HG03175 (cell line): ENCODE results near the gene HCAR1.
"Not testable (repeated sequence)": the region's sequence is repeated elsewhere in the genome, so short reads cannot be mapped to it uniquely, and the experiment has no call there.

ENCODE experiments used
- ATAC-seq: cut with Tn5 transposase; IDR thresholded peaks from one replicate; pipeline ENCODE4 v1.9.1; 2021; ENCODE audit warnings: mild to moderate bottlenecking, moderate library complexity; ENCODE audit not compliant: unreplicated experiment

HCAR1 gene

GRCh38 chr12:122722387-122722786, 8.3 kb downstream of the HCAR1 start:
- no peak for ATAC-seq

GRCh38 chr12:122721057-122721545, 9.5 kb downstream of the HCAR1 start:
- ATAC-seq = no peak

DNA sequence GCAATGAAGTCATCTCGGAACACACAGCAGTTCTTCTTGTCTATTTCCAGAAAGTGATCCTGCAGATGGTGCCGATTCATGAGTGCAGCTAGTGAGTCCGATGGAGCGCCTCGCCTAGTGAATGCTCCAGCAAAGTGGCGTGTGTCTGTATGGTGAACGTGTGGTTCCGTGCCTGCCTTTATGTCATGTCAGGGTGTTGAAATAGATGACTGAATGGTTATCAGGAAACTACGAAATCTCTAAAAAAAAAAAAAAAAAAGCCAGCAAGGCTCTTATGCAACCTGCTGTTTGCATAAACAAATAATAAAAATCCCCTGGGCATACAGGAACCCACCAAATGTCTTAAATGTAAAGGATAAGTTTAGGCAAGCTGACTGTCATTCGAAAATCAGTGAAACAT, 14.0 kb downstream of the HCAR1 start, which contains the start of gene HCAR3:
Gene HCAR3, minus strand, starts transcription at position 154 of the 400 bp plus-strand sequence. Its CDS starts 74 bp downstream, at position 80.
- not testable (repeated sequence) for ATAC-seq

DNA sequence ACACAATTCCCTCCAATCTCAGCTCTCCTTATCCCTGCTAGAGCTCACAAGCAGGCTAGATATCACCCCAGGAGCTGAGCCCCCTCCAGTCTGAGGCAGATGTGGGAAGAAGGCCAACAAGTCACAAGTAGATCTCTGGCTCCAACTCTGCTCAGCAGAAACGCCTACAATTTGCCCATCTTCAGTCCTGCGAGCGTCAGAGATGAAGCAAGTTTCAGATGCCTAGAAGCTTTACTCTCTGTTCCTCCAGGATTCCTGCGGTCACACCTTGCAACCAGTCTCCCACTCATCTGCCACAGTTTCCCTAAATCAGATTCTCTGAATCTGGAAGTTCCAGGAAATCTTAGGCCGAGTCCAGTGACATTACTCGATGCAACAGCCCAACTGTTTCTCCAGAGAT, 15.4 kb downstream of the HCAR1 start:
- not testable (repeated sequence) for ATAC-seq

GRCh38 chr12:122713491-122714188, 17.0 kb downstream of the HCAR1 start:
- not testable (repeated sequence) for ATAC-seq

GRCh38 chr12:122711266-122711665, 19.4 kb downstream of the HCAR1 start:
- ATAC-seq = not testable (repeated sequence)

GRCh38 chr12:122710341-122710740, 20.3 kb downstream of the HCAR1 start:
- ATAC-seq = not testable (repeated sequence)

- not testable (repeated sequence) for ATAC-seq
Measured at GRCh38 chr12:122709287-122709686, 21.4 kb downstream of the HCAR1 start.

DNA sequence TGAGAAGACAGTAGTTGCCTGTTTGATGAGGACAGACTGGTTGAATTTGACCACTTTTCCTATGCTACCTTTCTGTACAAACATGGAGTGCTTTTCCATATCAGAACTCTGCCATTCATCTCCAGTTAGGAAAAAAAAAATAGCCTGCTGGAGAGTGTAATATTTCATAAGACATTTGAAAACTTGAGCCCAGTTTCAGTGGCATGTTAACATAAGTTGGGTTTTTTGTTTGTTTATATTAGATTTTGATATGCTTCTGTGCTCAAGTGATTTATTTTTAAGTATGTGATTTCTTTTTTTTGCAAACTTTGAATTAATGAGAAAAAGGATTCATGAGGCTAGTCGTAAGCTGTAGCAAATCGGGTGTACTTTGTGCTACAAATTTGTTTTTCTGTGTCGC, 26.8 kb downstream of the HCAR1 start:
- not testable (repeated sequence) for ATAC-seq

- ATAC-seq = not testable (repeated sequence)
Measured at GRCh38 chr12:122702890-122703611, 27.6 kb downstream of the HCAR1 start, which contains the start of gene HCAR2. Gene HCAR2, minus strand, starts transcription at chr12:122703357. Its CDS starts 74 bp downstream, at chr12:122703283.

- ATAC-seq = not testable (repeated sequence)
Measured at GRCh38 chr12:122701481-122701880, 29.2 kb downstream of the HCAR1 start.

DNA sequence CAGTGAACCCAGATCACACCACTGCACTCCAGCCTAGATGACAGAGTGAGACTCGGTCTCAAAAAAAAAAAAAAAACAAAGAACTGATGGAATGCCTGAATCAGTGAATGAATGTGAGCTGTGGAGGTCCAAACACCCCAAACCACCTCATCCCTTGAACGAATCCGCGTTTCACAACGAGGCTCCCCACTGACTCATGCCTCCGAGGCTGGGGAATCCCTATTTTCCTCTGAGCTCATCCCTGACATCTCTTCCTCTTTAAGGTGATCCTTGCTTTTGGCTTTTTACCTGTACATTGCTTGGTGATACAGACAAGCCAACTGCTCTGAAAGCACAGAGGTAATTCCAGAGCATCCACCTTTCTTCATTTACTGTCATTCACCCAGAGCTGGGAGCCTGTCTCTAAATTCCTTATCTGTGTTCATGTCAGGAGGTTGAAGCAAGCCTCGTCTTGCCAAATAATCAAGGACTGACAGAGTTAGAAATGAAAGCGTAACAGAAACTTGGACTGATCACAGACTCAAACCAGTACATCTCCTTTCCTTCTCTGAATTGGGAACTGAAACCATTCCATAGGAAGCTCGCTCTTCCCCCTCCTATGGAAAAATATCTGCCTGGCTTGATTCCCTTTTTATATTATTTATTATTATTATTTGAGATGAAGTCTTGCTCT, 30.5 kb downstream of the HCAR1 start:
- not testable (repeated sequence) for ATAC-seq

GRCh38 chr12:122696922-122697321, 33.7 kb downstream of the HCAR1 start:
- not testable (repeated sequence) for ATAC-seq

DNA sequence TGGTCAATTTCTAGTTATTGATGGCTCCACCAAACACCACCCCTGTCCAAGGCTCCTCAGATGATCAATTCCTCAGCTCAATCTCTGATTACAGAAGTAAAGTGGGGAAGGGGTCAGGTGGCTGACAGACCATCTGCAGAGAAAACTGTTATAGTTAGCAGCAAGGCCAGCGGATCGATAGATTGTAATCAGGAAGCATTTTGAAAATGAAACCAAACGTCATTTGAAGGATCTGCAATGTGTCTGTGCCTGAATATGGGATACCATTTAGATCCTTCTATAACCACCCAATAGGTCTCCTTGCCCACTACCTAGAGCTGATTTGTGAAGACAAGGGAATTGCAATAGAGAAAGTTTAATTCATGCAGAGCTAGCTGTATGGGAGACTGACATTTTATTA, 39.1 kb downstream of the HCAR1 start:
- ATAC-seq = no peak

- no peak for ATAC-seq
Measured at GRCh38 chr12:122688291-122688690, 42.4 kb downstream of the HCAR1 start.

GRCh38 chr12:122687086-122687485, 43.6 kb downstream of the HCAR1 start:
- no peak for ATAC-seq

DNA sequence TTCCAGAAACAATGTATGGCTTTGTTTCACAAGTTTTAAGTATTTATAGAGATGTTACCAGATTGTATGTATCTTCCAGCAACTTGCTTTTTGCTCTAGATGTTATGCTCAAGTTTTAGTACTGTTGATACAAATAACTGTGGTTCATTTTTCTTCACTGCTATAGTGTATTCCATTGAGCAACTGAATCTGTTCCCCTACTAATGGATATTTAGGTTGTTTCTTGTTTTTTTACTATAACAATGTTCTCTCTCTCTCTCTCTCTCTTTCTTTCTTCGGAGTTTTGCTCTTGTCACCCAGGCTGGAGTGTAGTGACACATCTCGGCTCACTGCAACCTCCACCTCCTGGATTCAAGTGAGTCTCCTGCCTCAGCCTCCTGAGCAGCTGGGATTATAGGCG, 44.1 kb downstream of the HCAR1 start:
- no peak for ATAC-seq

- ATAC-seq = no peak
Measured at GRCh38 chr12:122684297-122684813, 46.3 kb downstream of the HCAR1 start.

GRCh38 chr12:122681814-122682213, 48.8 kb downstream of the HCAR1 start:
- no peak for ATAC-seq

GRCh38 chr12:122680989-122681388, 49.7 kb downstream of the HCAR1 start:
- ATAC-seq = not testable (repeated sequence)

DNA sequence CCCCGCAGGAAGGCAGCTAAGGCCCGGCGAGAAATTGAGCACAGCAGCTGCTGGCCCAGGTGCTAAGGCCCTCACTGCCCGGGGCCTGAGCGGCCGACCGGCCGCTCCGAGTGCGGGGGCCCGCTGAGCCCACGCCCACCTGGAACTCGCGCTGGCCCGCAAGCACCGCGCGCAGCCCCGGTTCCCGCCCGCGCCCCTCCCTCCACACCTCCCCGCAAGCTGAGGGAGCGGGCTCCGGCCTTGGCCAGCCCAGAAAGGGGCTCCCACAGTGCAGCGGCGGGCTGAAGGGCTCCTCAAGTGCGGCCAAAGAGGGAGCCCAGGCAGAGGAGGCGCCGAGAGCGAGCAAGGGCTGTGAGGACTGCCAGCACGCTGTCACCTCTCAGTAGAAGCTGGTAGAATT, 53.9 kb downstream of the HCAR1 start:
- not testable (repeated sequence) for ATAC-seq
